ENCODE data around the gene FANCC. TPM values are rescaled to one million over a fixed set of nuclear protein-coding genes. Genes with fewer than 3 reads are reported as not detected.

FANCC gene
- total and polyA plus RNA-seq, 2 of the 8 experiments (the other 6 are each of a cell fraction or from before 2014, with no cell fraction given) = 7.8 to 15.2 TPM

DNA sequence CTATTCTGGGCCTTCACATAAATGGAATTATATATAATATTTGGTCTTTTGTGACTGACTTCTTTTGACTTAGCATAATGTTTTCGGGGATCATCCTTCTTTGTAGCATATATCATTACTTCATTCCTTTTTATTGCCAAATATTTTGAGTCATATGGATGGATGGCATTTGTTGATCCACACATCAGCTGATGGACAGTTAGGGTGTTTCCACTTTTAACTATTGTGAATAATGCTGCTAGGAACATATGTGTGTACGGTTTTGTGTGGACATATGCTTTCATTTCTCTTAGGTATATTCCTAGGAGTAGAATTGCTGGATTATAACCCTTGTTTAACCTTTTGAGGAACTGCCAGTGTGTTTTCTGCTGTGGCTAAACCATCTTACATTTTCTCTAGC is 249.6 kb downstream of the FANCC start:
- POLR2A ChIA-PET (ENCODE audit: partially characterized antibody) = no interaction called here
- no peak overlapping the region for H3K14ac ChIP-seq (ENCODE audit: insufficient read length)
- no peaks in the 10 kb centered on the region for H3K27me3 ChIP-seq (replicated peaks in 1 of 4; ENCODE audit: control insufficient read depth in 3 of 4, extremely low read depth in 1 of 4, insufficient read depth in 3 of 4, low read length in 3 of 4)
- no peaks in the 10 kb centered on the region for H3K79me1 ChIP-seq (ENCODE audit: low read depth, low read length)
- no peaks in the 10 kb centered on the region for H3K23me2 ChIP-seq (ENCODE audit: low read depth, low read length)
- no peaks in the 10 kb centered on the region for H3K79me2 ChIP-seq (ENCODE audit: control insufficient read depth in 1 of 2, insufficient read depth in 2 of 2, low read length in 2 of 2)
- no peak overlapping the region for H4K91ac ChIP-seq (replicated peaks; ENCODE audit: insufficient read length, low read length)
- no peak overlapping the region for H3K18ac ChIP-seq (ENCODE audit: extremely low read depth, low read length)
- H3K36me3 ChIP-seq (ENCODE audit: control insufficient read depth in 2 of 4, insufficient read depth in 4 of 4, low read length in 3 of 4) = no peaks in the 10 kb centered on the region
- H2BK5ac ChIP-seq (ENCODE audit: low read depth, low read length) = no peak overlapping the region
- CTCF ChIA-PET (ENCODE audit: partially characterized antibody) = interaction anchor here (1.0 kb wide), 2 partner anchors 60 to 63 kb away, joined by 3 to 4 read pairs; no protein-coding TSS in a partner anchor
- H2AFZ ChIP-seq (ENCODE audit: low read length) = no peak overlapping the region
- FAIRE-seq = no peak
- no peak overlapping the region for H3K4me2 ChIP-seq (ENCODE audit: insufficient read depth in 1 of 2, low read depth in 2 of 2, low read length in 2 of 2)
- no peak overlapping the region for H4K8ac ChIP-seq (ENCODE audit: extremely low read depth, insufficient read depth, low read length)
- no peak overlapping the region for H2BK12ac ChIP-seq (ENCODE audit: low read depth, low read length)
- H3K9me3 ChIP-seq (ENCODE audit: insufficient read depth in 2 of 2, low read depth in 1 of 2, low read length in 1 of 2) = no peaks in the 10 kb centered on the region
- peaks cover 0 to 3% (median under 1%) of the 10 kb centered on the region in 4 experiments; a peak in 1 of 7 replicates for H3K4me1 ChIP-seq (replicated peaks in 1 of 4; ENCODE audit: control insufficient read depth in 3 of 4, insufficient read depth in 4 of 4, low read length in 3 of 4)
- no peak overlapping the region for H2BK120ac ChIP-seq (replicated peaks; ENCODE audit: low read depth, low read length)
- H3K4me3 ChIP-seq (ENCODE audit: extremely low read depth in 1 of 4, insufficient read depth in 2 of 4, low read depth in 3 of 4, low read length in 4 of 4) = no peak overlapping the region
- no peak for TF ChIP-seq RAD21 (IDR thresholded peaks at IDR 0.05 in 1 of 2, conservative IDR thresholded peaks at IDR 0.05 in 1 of 2; ENCODE audit: low read depth in 2 of 2, low read length in 2 of 2)
- no peak for TF ChIP-seq HDAC6 (IDR thresholded peaks at IDR 0.05; ENCODE audit: low read depth, low read length)
- no peak for TF ChIP-seq ASH2L (IDR thresholded peaks at IDR 0.05; ENCODE audit: low read length)
- TF ChIP-seq SUZ12 (IDR thresholded peaks at IDR 0.05; ENCODE audit: low read length) = no peak
- TF ChIP-seq RFX5 (IDR thresholded peaks at IDR 0.05; ENCODE audit: borderline replicate concordance, low read depth, low read length) = no peak
- TF ChIP-seq SAP30 (IDR thresholded peaks at IDR 0.05; ENCODE audit: insufficient read depth, insufficient replicate concordance, low read length) = no peak
- no peak for TF ChIP-seq FOSL1 (IDR thresholded peaks at IDR 0.05; ENCODE audit: insufficient read depth, low read depth, low read length)
- H3K56ac ChIP-seq (replicated peaks; ENCODE audit: insufficient read length, low read depth, low read length) = no peak overlapping the region
- 40% methylated on average over 2 of the region's 2 CpGs; no CpG with 5 or more reads in 1 of the 2 experiments for WGBS, 2 experiments (ENCODE audit: extremely low coverage in 1 of 2, insufficient coverage in 1 of 2, insufficient read length in 1 of 2, insufficient replicate concordance in 2 of 2, low coverage in 1 of 2, low lambda C conversion rate in 2 of 2, missing lambda C conversion rate in 1 of 2)
- H3K9ac ChIP-seq (replicated peaks in 1 of 4; ENCODE audit: extremely low read depth in 1 of 4, low read depth in 3 of 4, low read length in 3 of 4) = no peak overlapping the region
- no peak overlapping the region for H3K4ac ChIP-seq (replicated peaks; ENCODE audit: insufficient read length, low read depth, low read length)
- H2BK15ac ChIP-seq (ENCODE audit: low read length) = no peak overlapping the region
- no peak overlapping the region for H3K23ac ChIP-seq (ENCODE audit: insufficient read length)
- DNase-seq (ENCODE audit: low read depth in 1 of 2, low spot score in 2 of 2) = no peak
- no peak overlapping the region for H4K5ac ChIP-seq (ENCODE audit: insufficient read length, low read depth, low read length)
- no peak overlapping the region for H3K27ac ChIP-seq (ENCODE audit: low read depth, low read length)
- peaks cover 0 to 3% of the 10 kb centered on the region in 2 experiments for H4K20me1 ChIP-seq (replicated peaks in 1 of 2; ENCODE audit: control insufficient read depth in 1 of 2, insufficient read depth in 2 of 2, low read length in 2 of 2)
- H2BK20ac ChIP-seq (ENCODE audit: low read length) = no peak overlapping the region
- H2AK5ac ChIP-seq (ENCODE audit: low read depth, low read length) = no peak overlapping the region
